WERI-Rb-1 (cell line): Measurements from ENCODE around the gene TOMM34.

ENCODE experiments used
- DNase-seq: peaks from one replicate; pipeline ENCODE4 v3.0.0-alpha.2; 2020
- H3K27ac ChIP-seq: fragments of 250-450 bp; sonication (Bioruptor Pico); 2 replicates; pipeline ENCODE4 v1.5.1; 2020; ENCODE audit warnings: mild to moderate bottlenecking, moderate library complexity
- H3K27me3 ChIP-seq: fragments of 250-450 bp; sonication (Bioruptor Pico); 2 replicates; pipeline ENCODE4 v1.5.1; 2021; ENCODE audit warnings: mild to moderate bottlenecking, low read depth, moderate library complexity; ENCODE audit not compliant: insufficient read depth, severe bottlenecking
- H3K36me3 ChIP-seq: fragments of 250-450 bp; sonication (Bioruptor Pico); 2 replicates; pipeline ENCODE4 v1.5.1; 2020; ENCODE audit warnings: mild to moderate bottlenecking, moderate library complexity
- H3K4me3 ChIP-seq: 2 replicates; pipeline ENCODE4 v1.5.1; 2011; ENCODE audit warnings: low read depth, mild to moderate bottlenecking, control low read depth, low read length
- H3K9me3 ChIP-seq: fragments of 250-450 bp; sonication (Bioruptor Pico); 2 replicates; pipeline ENCODE4 v1.5.1; 2021; ENCODE audit warnings: mild to moderate bottlenecking, moderate library complexity; ENCODE audit not compliant: severe bottlenecking
- CTCF ChIP-seq: IDR thresholded peaks from 2 replicates; pipeline ENCODE4 v1.5.1; 2011; ENCODE audit warnings: low read depth, mild to moderate bottlenecking, control low read depth, inconsistent platforms, low read length

TOMM34 gene

GRCh38 chr20:44909872-44910689 lies 50.1 kb downstream of the TOMM34 start, which contains the start of gene PABPC1L:
PABPC1L (plus strand) TSS chr20:44910060; CDS start chr20:44910144, 84 bp downstream.
- DNase-seq, result peak; percentile 82
- Histone ChIP-seq H3K9me3 (no peaks in the 10 kb centered on the region), H3K27me3 (no peaks in the 10 kb centered on the region), H3K36me3 (peaks cover 35% of the 10 kb centered on the region), H3K4me3 (peak within 1 kb of the TSS; percentile 92), H3K27ac (peak within 1 kb of the TSS; percentile 63)
- no peak for TF ChIP-seq CTCF

GRCh38 chr20:44908987-44909871 lies 51.0 kb downstream of the TOMM34 start:
- no peak for TF ChIP-seq CTCF
- no peaks in the 10 kb centered on the region for H3K27me3 ChIP-seq
- peak overlapping the region; percentile 92 for H3K4me3 ChIP-seq
- H3K36me3 ChIP-seq, result peaks cover 35% of the 10 kb centered on the region
- no peak for DNase-seq
- H3K27ac ChIP-seq, result peak overlapping the region; percentile 63
- H3K9me3 ChIP-seq, result no peaks in the 10 kb centered on the region

DNA sequence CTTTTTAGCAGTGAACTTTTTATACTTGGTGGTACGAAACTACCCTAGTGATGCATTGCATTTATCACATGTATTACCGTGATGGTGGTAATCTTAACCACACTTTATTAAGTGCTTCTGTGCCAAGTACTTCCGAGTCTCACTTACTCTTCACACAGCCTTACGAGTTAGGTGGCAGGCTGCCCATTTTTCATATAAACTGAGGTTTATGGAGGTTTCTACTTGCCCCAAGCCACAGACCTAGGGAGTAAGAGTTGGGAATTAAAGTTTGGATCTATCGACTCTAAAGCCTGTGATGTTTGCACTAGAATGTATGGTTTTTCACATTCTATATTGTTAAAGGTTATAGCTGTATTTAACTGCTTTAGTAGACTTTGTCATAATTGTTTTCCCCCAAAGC lies 55.8 kb downstream of the TOMM34 start:
- Histone ChIP-seq H3K27ac (no peak overlapping the region), H3K27me3 (no peaks in the 10 kb centered on the region), H3K9me3 (no peaks in the 10 kb centered on the region), H3K4me3 (no peak overlapping the region), H3K36me3 (peaks cover 61% of the 10 kb centered on the region)
- DNase-seq, result no peak
- no peak for TF ChIP-seq CTCF

- no peak for TF ChIP-seq CTCF
- H3K36me3 ChIP-seq, result peaks cover 60% of the 10 kb centered on the region
Observed at GRCh38 chr20:44901974-44902373, 58.2 kb downstream of the TOMM34 start.

DNA sequence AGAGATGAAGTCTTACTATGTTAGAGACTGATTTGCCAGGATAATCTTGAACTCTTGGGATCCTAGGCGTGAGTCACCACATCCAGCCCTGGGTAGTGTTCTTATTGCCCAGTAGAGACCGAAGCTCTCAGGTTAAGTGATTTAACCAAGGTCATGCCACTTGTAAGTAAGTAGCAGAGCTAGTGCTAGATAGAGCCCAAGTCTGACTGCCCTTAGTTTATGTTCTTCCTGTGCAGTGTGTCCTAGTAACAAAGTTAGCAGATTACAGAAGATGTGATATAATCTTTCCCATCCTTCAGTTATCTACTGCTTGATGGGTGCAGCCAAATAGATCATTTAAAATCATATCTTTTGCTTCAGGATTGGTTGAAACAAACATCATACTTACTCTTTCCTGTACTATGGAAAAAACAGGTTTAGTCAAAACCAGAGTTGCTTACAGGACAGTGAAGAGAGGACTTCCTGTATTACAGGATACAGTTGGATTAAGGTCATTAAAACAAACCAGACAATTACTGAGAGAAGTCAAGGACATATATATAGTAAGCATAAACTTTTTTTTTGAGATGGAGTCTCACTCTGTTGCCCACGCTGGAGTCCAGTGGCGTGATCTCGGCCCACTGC lies 59.9 kb downstream of the TOMM34 start:
- no peak for TF ChIP-seq CTCF
- no peak overlapping the region for H3K4me3 ChIP-seq
- H3K36me3 ChIP-seq, result peaks cover 52% of the 10 kb centered on the region
- no peaks in the 10 kb centered on the region for H3K9me3 ChIP-seq
- H3K27ac ChIP-seq, result no peak overlapping the region
- no peak for DNase-seq
- H3K27me3 ChIP-seq, result no peaks in the 10 kb centered on the region

More at GRCh38 chr20:44901974-44902373, 58.2 kb downstream of the TOMM34 start:
- DNase-seq, result no peak
- H3K27me3 ChIP-seq, result no peaks in the 10 kb centered on the region
- no peak overlapping the region for H3K4me3 ChIP-seq
- no peak overlapping the region for H3K27ac ChIP-seq
- H3K9me3 ChIP-seq, result no peaks in the 10 kb centered on the region
